Head of caudate nucleus (tissue), 42 donors: ENCODE results near the gene EXOC4.

ENCODE experiments used
- DNase-seq, 42 donors: peaks; one replicate each; pipeline versions ENCODE4 v3.0.0 to v3.0.0-alpha.2; 2020 to 2021; ENCODE audit warnings: mixed read lengths in 7 of 42
- intact Hi-C: fragments of 100-400 bp; cut with DNase I; formaldehyde crosslinking; loops from one replicate; pipeline ENCODE4 v1.15.0; 2022

Gene EXOC4

GRCh38 chr7:133669061-133669455 is 416.2 kb downstream of the EXOC4 start:
- intact Hi-C loops, result no loop called here
- no peak for DNase-seq

GRCh38 chr7:133670250-133670649 is 417.4 kb downstream of the EXOC4 start:
- intact Hi-C loops, result no loop called here

GRCh38 chr7:133672866-133673265 is 420.0 kb downstream of the EXOC4 start:
- no peak for DNase-seq
- intact Hi-C loops, result no loop called here

More at GRCh38 chr7:133670250-133670649, 417.4 kb downstream of the EXOC4 start:
- no peak for DNase-seq

- intact Hi-C loops, result no loop called here
- no peak for DNase-seq
These were observed 421.3 kb downstream of the EXOC4 start for GRCh38 chr7:133674079-133674763.

GRCh38 chr7:133675510-133676218 is 422.8 kb downstream of the EXOC4 start:
- intact Hi-C loops, result no loop called here
- no peak for DNase-seq

GRCh38 chr7:133676805-133677370 is 424.0 kb downstream of the EXOC4 start:
- intact Hi-C loops, result no loop called here
- DNase-seq, result no peak

- intact Hi-C loops, result no loop called here
These were observed 425.4 kb downstream of the EXOC4 start for GRCh38 chr7:133678137-133678814.

GRCh38 chr7:133679977-133680376 is 427.1 kb downstream of the EXOC4 start:
- no peak for DNase-seq
- intact Hi-C loops, result no loop called here

More at GRCh38 chr7:133678137-133678814, 425.4 kb downstream of the EXOC4 start:
- DNase-seq, result no peak

GRCh38 chr7:133681529-133681928 is 428.7 kb downstream of the EXOC4 start:
- intact Hi-C loops, result no loop called here
- no peak for DNase-seq

- intact Hi-C loops, result no loop called here
- DNase-seq, result no peak
These were observed 429.7 kb downstream of the EXOC4 start for GRCh38 chr7:133682364-133683181.

GRCh38 chr7:133683182-133683454 is 430.2 kb downstream of the EXOC4 start:
- DNase-seq, result no peak
- intact Hi-C loops, result no loop called here

- intact Hi-C loops, result no loop called here
- no peak for DNase-seq
These were observed 435.8 kb downstream of the EXOC4 start for GRCh38 chr7:133688483-133689239.

- intact Hi-C loops, result no loop called here
- no peak for DNase-seq
These were observed 437.9 kb downstream of the EXOC4 start for GRCh38 chr7:133690740-133691139.

GRCh38 chr7:133691727-133692610 is 439.1 kb downstream of the EXOC4 start:
- intact Hi-C loops, result no loop called here
- DNase-seq, result no peak

- no peak for DNase-seq
- intact Hi-C loops, result no loop called here
These were observed 440.4 kb downstream of the EXOC4 start for GRCh38 chr7:133693281-133693680.

- DNase-seq, result no peak
- intact Hi-C loops, result no loop called here
These were observed 443.2 kb downstream of the EXOC4 start for GRCh38 chr7:133696056-133696455.

GRCh38 chr7:133697585-133697984 is 444.7 kb downstream of the EXOC4 start:
- intact Hi-C loops, result no loop called here
- no peak for DNase-seq

GRCh38 chr7:133698127-133698526 is 445.2 kb downstream of the EXOC4 start:
- intact Hi-C loops, result no loop called here
- DNase-seq, result no peak
